ENCODE results near the gene TBC1D7.

The TBC1D7 gene

DNA sequence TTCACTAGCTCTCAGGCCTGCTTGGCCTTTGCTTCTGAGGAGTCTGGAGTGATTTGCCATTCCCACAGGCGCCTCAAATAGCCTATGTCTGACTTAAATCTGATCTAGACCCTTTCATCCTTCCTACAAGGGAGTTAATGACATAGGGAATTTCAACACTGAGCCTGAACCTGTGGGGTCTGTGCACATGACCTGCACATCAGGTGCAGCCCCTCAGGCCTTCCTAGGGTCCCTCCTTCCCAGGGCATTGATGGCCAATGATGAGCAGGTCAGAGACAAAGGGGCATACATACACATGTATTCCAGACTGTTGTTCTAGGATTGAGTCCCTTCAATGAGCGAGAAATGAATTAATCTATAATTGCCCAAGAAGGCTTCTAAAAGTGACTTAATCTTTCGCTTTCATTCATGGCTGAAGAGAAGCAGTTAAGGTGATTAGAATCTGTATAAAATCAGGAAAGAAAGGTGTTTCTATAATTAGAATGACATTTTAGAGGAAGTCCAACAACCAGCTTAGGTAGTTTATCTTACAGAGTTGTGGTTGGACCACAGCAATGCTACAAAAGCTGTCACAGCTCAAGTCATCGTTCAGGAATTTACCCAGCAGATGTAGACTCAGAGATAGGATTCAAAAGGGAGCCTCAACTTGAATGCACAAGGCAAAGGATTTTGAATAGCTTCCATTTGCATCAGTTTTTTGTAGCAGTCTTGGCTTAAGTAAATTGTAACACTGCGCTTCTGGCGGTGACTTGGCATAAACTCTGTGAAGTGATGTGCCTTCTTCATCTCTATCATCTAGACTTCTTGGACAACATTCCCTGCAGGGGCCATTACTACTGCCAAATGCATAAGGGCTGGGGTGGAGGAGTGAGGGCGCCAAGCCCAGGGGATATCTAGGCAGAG, 27.0 kb upstream of the TBC1D7 start:
- Histone ChIP-seq H3K36me3 (ENCODE audit: control insufficient read depth, insufficient read depth, low read length) (peaks cover 3% of the 10 kb centered on the region), H3K27me3 (replicated peaks; ENCODE audit: control insufficient read depth, insufficient read depth, low read length) (no peaks in the 10 kb centered on the region), H3K4me3 (replicated peaks; ENCODE audit: low read depth, low read length) (peak overlapping the region; percentile 45)
- TF ChIP-seq, protein P1, sequence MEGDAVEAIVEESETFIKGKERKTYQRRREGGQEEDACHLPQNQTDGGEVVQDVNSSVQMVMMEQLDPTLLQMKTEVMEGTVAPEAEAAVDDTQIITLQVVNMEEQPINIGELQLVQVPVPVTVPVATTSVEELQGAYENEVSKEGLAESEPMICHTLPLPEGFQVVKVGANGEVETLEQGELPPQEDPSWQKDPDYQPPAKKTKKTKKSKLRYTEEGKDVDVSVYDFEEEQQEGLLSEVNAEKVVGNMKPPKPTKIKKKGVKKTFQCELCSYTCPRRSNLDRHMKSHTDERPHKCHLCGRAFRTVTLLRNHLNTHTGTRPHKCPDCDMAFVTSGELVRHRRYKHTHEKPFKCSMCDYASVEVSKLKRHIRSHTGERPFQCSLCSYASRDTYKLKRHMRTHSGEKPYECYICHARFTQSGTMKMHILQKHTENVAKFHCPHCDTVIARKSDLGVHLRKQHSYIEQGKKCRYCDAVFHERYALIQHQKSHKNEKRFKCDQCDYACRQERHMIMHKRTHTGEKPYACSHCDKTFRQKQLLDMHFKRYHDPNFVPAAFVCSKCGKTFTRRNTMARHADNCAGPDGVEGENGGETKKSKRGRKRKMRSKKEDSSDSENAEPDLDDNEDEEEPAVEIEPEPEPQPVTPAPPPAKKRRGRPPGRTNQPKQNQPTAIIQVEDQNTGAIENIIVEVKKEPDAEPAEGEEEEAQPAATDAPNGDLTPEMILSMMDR (IDR thresholded peaks at IDR 0.05; ENCODE audit: insufficient read depth, low read length, poor library complexity, severe bottlenecking): no peak
- peak; percentile 57 for DNase-seq (ENCODE audit: extremely low read depth, insufficient read length)

DNA sequence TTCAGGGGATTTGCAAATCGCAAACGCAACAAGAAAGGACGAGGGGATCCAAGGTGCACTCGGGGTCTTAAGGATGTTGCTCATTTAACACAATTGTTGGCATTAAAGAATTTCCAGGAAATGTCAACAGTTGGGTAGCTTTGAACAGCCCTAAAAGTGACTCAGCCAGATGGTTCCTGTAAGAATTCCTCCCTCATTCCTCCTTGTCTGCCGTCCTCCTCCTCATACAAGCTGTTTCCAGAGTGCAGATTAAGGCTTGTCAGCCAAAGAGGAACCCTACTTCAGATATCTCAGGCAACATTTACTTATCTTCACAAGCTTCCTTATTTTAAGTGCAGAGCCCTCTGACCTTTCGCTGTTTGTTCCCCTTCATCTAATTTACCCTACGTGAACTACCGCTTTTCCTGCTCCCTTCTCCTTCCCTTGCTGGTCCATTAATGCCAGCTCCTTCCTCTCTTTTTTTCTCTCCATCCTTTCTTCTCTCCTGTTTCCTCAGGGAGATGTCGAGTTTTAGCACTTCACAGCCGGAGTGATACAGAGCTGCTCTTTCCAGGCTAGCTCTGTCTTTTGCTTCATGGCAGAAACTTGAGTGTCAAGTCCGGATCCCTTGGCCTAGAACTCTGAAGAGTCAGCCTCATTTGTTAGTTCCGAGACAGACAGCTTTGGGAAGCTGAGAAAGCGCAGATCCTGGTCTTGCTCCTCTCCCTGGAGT, 26.1 kb upstream of the TBC1D7 start:
- TF ChIP-seq, protein P1 (IDR thresholded peaks at IDR 0.05; ENCODE audit: insufficient read depth, low read length, poor library complexity, severe bottlenecking): no peak
- H3K36me3 ChIP-seq (ENCODE audit: control insufficient read depth, insufficient read depth, low read length): peaks cover 3% of the 10 kb centered on the region
- no peak overlapping the region for H3K4me3 ChIP-seq (replicated peaks; ENCODE audit: low read depth, low read length)
- no peaks in the 10 kb centered on the region for H3K27me3 ChIP-seq (replicated peaks; ENCODE audit: control insufficient read depth, insufficient read depth, low read length)
- DNase-seq (ENCODE audit: extremely low read depth, insufficient read length): no peak

DNA sequence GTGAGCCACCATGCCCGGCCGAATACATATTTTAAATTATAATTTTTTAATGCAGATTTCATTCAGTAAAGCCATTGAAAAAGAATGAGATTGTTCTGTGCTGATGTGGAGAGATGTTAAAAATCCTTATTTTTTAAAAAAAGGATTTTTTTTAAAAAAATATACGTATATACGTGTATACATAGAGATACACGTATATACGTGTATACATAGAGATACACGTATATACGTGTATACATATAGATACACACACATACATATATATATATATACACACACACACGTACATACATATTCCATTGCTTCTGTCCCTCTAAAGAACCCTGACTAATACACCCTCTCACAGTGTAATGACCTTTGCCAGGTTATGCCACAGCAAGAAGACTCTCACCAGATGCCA, 23.8 kb upstream of the TBC1D7 start:
- Histone ChIP-seq H3K4me3 (replicated peaks; ENCODE audit: low read depth, low read length) (no peak overlapping the region), H3K36me3 (ENCODE audit: control insufficient read depth, insufficient read depth, low read length) (no peaks in the 10 kb centered on the region), H3K27me3 (replicated peaks; ENCODE audit: control insufficient read depth, insufficient read depth, low read length) (no peaks in the 10 kb centered on the region)
- DNase-seq (ENCODE audit: extremely low read depth, insufficient read length): no peak
- TF ChIP-seq, protein P1 (IDR thresholded peaks at IDR 0.05; ENCODE audit: insufficient read depth, low read length, poor library complexity, severe bottlenecking): no peak

DNA sequence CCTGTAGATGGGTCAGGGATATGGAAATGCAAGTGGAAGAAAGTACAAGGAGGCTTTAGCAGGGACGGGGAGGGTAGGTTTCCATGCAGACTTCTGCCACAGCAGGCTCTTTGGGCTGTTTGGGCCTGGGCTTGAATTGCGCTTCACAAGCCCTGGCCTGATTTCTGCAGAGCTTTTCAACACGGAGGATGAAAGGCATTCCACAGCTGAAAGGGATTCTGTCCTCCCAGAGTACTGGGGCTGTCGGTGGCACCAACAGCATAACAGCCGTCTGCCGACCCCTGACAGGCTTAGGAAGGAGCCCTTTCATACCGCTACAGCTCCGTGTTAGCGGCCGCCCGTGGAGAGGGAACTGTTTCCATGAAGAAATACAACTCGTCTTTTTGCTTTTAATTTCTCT, 22.9 kb upstream of the TBC1D7 start:
- no peaks in the 10 kb centered on the region for H3K27me3 ChIP-seq (replicated peaks; ENCODE audit: control insufficient read depth, insufficient read depth, low read length)
- no peaks in the 10 kb centered on the region for H3K36me3 ChIP-seq (ENCODE audit: control insufficient read depth, insufficient read depth, low read length)
- no peak overlapping the region for H3K4me3 ChIP-seq (replicated peaks; ENCODE audit: low read depth, low read length)
- no peak for DNase-seq (ENCODE audit: extremely low read depth, insufficient read length)
- TF ChIP-seq, protein P1 (IDR thresholded peaks at IDR 0.05; ENCODE audit: insufficient read depth, low read length, poor library complexity, severe bottlenecking): no peak

DNA sequence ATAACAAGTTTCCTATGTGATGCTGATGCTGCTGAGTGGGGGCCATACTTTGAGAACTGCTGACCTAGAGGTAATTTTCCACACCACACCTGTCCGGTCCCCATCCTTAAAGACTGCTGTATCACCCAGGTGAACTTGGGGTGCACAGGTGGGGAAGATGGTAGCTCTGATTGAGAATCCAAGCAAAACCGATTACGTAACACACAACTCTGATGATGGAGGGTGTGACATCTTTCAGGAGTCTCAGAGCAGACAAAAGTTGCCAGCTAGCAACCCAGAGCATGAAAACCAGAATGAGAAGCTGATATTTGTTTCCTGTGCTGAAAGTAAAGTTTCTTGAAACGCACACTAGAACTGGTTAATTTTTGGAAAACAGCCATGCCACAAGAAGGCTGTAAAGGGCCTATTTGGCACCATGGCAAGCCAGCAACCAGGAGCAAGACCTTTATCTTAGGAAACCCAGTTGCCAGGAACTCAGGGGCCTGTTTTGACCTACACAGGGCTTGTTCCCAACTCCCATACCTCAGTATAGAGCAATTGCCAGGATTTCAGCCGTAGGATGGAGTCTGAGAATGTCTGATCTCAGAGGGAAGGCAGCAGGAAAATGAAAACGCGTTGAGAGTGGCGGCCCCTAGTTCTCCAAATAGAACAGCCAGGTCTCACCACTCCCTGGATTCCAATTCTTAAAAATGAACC, 21.6 kb upstream of the TBC1D7 start:
- DNase-seq (ENCODE audit: extremely low read depth, insufficient read length): no peak
- no peaks in the 10 kb centered on the region for H3K27me3 ChIP-seq (replicated peaks; ENCODE audit: control insufficient read depth, insufficient read depth, low read length)
- no peaks in the 10 kb centered on the region for H3K36me3 ChIP-seq (ENCODE audit: control insufficient read depth, insufficient read depth, low read length)
- TF ChIP-seq, protein P1 (IDR thresholded peaks at IDR 0.05; ENCODE audit: insufficient read depth, low read length, poor library complexity, severe bottlenecking): no peak
- no peak overlapping the region for H3K4me3 ChIP-seq (replicated peaks; ENCODE audit: low read depth, low read length)
